Ascending aorta (tissue), 2 donors: ENCODE measurements around the gene SNED1. TPM values are rescaled to one million over a fixed set of nuclear protein-coding genes. Genes with fewer than 3 reads are reported as not detected.

Experiments used
- DNase-seq, 2 donors: peaks; one replicate each; pipeline ENCODE4 v3.0.0-alpha.2; 2019; ENCODE audit warnings: low spot score in 2 of 2
- H3K27ac ChIP-seq, 2 donors: fragments of 200-600 bp; sonication (generic); one replicate each; pipeline ENCODE4 v1.5.1; 2016 to 2017; ENCODE audit warnings: mild to moderate bottlenecking in 1 of 2
- H3K27me3 ChIP-seq: fragments of 200-600 bp; sonication (generic); one replicate; pipeline ENCODE4 v1.5.1; 2017
- H3K36me3 ChIP-seq, 2 donors: fragments of 200-600 bp; sonication (generic); one replicate each; pipeline ENCODE4 v1.5.1; 2016
- H3K4me1 ChIP-seq, 2 donors: fragments of 200-600 bp; sonication (generic); one replicate each; pipeline ENCODE4 v1.5.1; 2016 to 2017; ENCODE audit warnings: mild to moderate bottlenecking in 1 of 2
- H3K4me3 ChIP-seq, 2 donors: fragments of 200-600 bp; sonication (generic); one replicate each; pipeline ENCODE4 v1.5.1; 2016 to 2017; ENCODE audit warnings: mild to moderate bottlenecking in 1 of 2
- H3K9me3 ChIP-seq, 2 donors: fragments of 200-600 bp; sonication (generic); one replicate each; pipeline ENCODE4 v1.5.1; 2016
- CTCF ChIP-seq, 3 experiments: fragments of 200-600 bp in 2 of 3; fragments of 450-650 bp in 1 of 3; sonication (generic) in 2 of 3; IDR thresholded peaks; one replicate each; pipeline ENCODE4 v1.5.1; 2016 to 2019; ENCODE audit warnings: antibody characterized with exemption in 3 of 3, mild to moderate bottlenecking in 1 of 3, moderate library complexity in 1 of 3
- intact Hi-C: fragments of 100-400 bp; cut with DNase I; formaldehyde crosslinking; loops from one replicate; pipeline ENCODE4 v1.15.1; 2023
- total RNA-seq: library from RNA; depleted of rRNA; stranded (reverse); fragments of >200 nt; gene quantifications from one replicate; pipeline ENCODE4 v1.1.0, GENCODE V29; 2016

The SNED1 gene
- total RNA-seq, 1 donor from 2014 or later = 84.3 TPM

GRCh38 chr2:240962300-240963064, 35.9 kb upstream of the SNED1 start:
- peak overlapping the region in 1 of 2 donors; percentile 20 for H3K27ac ChIP-seq
- intact Hi-C loops = no loop called here
- peak in 1 of 2 donors; percentile 61 for DNase-seq

GRCh38 chr2:240963065-240963867, 35.2 kb upstream of the SNED1 start:
- intact Hi-C loops = no loop called here
- Histone ChIP-seq H3K27ac (peak overlapping the region in 1 of 2 donors; percentile 20), H3K36me3 (no peaks in the 10 kb centered on the region), H3K4me1 (peaks cover 0 to 3% of the 10 kb centered on the region in 2 donors), H3K27me3 (no peaks in the 10 kb centered on the region), H3K4me3 (no peak overlapping the region), H3K9me3 (no peaks in the 10 kb centered on the region)
- no peak for TF ChIP-seq CTCF (IDR thresholded peaks at IDR 0.05)
- peak in 1 of 2 donors; percentile 56 for DNase-seq

More at GRCh38 chr2:240962300-240963064, 35.9 kb upstream of the SNED1 start:
- no peak overlapping the region for H3K4me3 ChIP-seq
- no peaks in the 10 kb centered on the region for H3K9me3 ChIP-seq
- H3K4me1 ChIP-seq = peaks cover 0 to 9% of the 10 kb centered on the region in 2 donors
- TF ChIP-seq CTCF (IDR thresholded peaks at IDR 0.05) = no peak
- H3K36me3 ChIP-seq = no peaks in the 10 kb centered on the region
- H3K27me3 ChIP-seq = no peaks in the 10 kb centered on the region

- TF ChIP-seq CTCF (IDR thresholded peaks at IDR 0.05) = no peak
- no peaks in the 10 kb centered on the region for H3K27me3 ChIP-seq
- DNase-seq = peak in 1 of 2 donors; percentile 55
- intact Hi-C loops = no loop called here
- no peak overlapping the region for H3K27ac ChIP-seq
- H3K4me1 ChIP-seq = peaks cover 0 to 3% of the 10 kb centered on the region in 2 donors
- H3K9me3 ChIP-seq = no peaks in the 10 kb centered on the region
- no peak overlapping the region for H3K4me3 ChIP-seq
- no peaks in the 10 kb centered on the region for H3K36me3 ChIP-seq
Observed at GRCh38 chr2:240963868-240964703, 34.3 kb upstream of the SNED1 start.

- H3K4me1 ChIP-seq = peaks cover 0 to 3% of the 10 kb centered on the region in 2 donors
- intact Hi-C loops = no loop called here
- TF ChIP-seq CTCF (IDR thresholded peaks at IDR 0.05) = no peak
- H3K36me3 ChIP-seq = no peaks in the 10 kb centered on the region
- H3K9me3 ChIP-seq = no peaks in the 10 kb centered on the region
- H3K4me3 ChIP-seq = no peak overlapping the region
- peak in 1 of 2 donors; percentile 56 for DNase-seq
- no peaks in the 10 kb centered on the region for H3K27me3 ChIP-seq
- H3K27ac ChIP-seq = no peak overlapping the region
Observed at GRCh38 chr2:240964704-240965295, 33.6 kb upstream of the SNED1 start.
